ENCODE results near the gene GJB1. TPM values are rescaled to one million over a fixed set of nuclear protein-coding genes. Genes with fewer than 3 reads are reported as not detected.
"Not testable (repeated sequence)": the region's sequence is repeated elsewhere in the genome, so short reads cannot be mapped to it uniquely, and the experiment has no call there.

GJB1 gene
- polyA plus RNA-seq, 1 experiment: not detected

- Histone ChIP-seq H3K4me3 (ENCODE audit: low read depth, low read length) (no peak overlapping the region), H3K36me3 (ENCODE audit: control insufficient read depth, insufficient read depth, low read length) (no peaks in the 10 kb centered on the region), H3K27me3 (ENCODE audit: control insufficient read depth, insufficient read depth, low read length) (no peaks in the 10 kb centered on the region)
- DNase-seq (ENCODE audit: low read depth): no peak
- ChIA-PET CTCF (interaction anchor here (0.6 to 4.0 kb wide), 8 partner anchors 34 to 410 kb away, joined by 3 to 26 read pairs (median 4); partner anchors contain the start of gene NLGN3), POLR2A (no interaction called here)
- TF ChIP-seq, protein P1, sequence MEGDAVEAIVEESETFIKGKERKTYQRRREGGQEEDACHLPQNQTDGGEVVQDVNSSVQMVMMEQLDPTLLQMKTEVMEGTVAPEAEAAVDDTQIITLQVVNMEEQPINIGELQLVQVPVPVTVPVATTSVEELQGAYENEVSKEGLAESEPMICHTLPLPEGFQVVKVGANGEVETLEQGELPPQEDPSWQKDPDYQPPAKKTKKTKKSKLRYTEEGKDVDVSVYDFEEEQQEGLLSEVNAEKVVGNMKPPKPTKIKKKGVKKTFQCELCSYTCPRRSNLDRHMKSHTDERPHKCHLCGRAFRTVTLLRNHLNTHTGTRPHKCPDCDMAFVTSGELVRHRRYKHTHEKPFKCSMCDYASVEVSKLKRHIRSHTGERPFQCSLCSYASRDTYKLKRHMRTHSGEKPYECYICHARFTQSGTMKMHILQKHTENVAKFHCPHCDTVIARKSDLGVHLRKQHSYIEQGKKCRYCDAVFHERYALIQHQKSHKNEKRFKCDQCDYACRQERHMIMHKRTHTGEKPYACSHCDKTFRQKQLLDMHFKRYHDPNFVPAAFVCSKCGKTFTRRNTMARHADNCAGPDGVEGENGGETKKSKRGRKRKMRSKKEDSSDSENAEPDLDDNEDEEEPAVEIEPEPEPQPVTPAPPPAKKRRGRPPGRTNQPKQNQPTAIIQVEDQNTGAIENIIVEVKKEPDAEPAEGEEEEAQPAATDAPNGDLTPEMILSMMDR (IDR thresholded peaks at IDR 0.05; ENCODE audit: insufficient read depth, low read depth, low read length): peak; percentile 58
Observed at GRCh38 chrX:71178908-71179307, 44.1 kb upstream of the GJB1 start.

DNA sequence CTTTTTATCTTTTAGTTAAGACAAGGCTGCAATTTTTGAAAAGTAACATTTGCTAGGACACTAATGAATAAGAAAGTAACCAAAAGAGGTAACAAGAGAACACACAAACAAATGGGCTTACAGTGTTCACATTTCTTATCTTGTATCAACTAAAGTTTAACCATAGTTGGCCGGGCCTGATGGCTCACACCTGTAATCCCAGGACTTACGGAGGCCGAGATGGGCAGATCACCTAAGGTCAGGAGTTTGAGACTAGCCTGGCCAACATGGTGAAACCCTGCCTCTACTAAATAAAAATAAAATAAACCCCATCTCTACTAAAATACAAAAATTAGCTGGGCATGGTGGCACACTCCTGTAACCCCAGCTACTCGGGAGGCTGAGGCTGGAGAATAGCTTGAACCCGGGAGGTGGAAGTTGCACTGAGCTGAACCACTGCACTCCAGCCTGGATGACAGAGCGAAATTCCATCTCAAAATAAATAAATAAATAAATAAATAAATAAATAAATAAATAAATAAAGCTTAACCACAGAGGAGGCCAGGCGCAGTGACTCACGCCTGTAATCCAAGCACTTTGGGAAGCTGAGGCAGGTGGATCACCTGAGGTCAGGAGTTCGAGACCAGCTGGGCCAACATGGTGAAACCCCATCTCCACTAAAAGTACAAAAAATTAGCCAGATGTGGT is 42.3 kb upstream of the GJB1 start:
- CTCF ChIA-PET: interaction anchor here (0.6 to 4.0 kb wide), 2 partner anchors 137 to 210 kb away, joined by 3 to 26 read pairs; no protein-coding TSS in a partner anchor
- H3K4me3 ChIP-seq (ENCODE audit: low read depth, low read length); H3K36me3 ChIP-seq (ENCODE audit: control insufficient read depth, insufficient read depth, low read length); H3K27me3 ChIP-seq (ENCODE audit: control insufficient read depth, insufficient read depth, low read length); DNase-seq (ENCODE audit: low read depth); POLR2A ChIA-PET: not testable (repeated sequence)

DNA sequence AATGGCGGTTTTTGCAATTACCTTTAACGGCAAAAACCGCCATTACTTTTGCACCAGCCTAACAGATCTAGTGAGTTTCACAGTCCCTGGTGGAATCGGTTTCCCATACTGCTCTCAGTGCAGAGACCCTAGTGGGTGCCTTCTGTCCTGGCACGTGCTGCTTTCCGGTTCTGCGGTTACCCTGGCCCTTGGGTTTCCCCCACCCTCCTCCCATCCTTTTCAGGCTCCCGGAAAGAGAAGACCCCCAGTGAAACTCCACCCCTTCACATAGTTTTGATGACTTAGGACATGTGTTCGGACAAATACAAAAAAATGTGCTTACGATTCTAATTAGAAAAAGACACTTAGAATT is 41.5 kb upstream of the GJB1 start:
- no peak for DNase-seq (ENCODE audit: low read depth)
- ChIA-PET POLR2A (no interaction called here), CTCF (no interaction called here)

DNA sequence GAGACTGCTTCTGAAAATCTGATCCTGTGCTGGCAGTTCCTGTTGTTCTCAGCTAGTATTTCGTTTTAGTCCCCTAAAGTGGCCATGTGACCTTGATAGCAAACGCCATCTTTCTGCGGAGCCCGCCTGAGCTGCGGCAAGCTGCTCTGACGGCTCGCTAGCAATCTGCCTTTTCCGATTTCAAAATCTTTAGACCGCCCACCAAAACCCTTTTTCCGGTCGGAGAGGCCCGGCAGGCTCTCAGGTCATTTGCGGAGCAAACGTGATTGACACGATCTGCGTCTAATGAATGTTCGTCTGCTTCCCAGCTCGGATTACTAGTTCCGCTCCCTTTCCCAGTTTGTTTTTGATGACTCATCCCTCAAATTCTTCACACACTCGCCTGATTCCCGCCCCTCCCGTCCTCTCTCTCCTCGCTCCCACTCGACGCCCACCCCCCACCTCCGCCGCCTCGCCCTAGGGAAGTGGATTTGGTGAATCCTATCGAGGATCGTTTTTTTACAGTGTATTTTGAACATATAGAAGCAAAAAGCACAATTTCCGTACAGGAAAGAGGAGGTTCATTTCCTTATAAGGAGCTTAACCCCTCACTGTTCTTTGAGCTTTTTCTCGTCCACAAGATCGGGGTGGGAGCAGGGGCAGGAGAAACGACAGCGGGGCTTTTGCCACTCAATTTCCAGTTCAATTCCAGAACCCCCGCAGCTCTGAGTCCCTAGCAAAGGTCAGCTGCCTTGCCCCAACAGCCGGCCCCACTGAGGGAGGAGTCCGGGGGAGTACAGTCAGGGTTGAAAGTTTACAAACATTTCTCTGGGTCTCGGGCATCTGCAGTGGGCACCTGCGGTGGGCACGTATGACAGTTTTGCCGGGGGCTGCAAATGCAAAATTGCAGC is 40.9 kb upstream of the GJB1 start:
- Histone ChIP-seq H3K36me3 (ENCODE audit: control insufficient read depth, insufficient read depth, low read length) (no peaks in the 10 kb centered on the region), H3K27me3 (ENCODE audit: control insufficient read depth, insufficient read depth, low read length) (no peaks in the 10 kb centered on the region), H3K4me3 (ENCODE audit: low read depth, low read length) (peak overlapping the region; percentile 43)
- POLR2A ChIA-PET: interaction anchor here (1.2 kb wide), 1 partner anchor 184 kb away, joined by 3 read pairs; the partner anchor contains the start of gene TAF1
- CTCF ChIA-PET: interaction anchor here (0.8 to 1.6 kb wide), 2 partner anchors 10 to 167 kb away, joined by 4 read pairs; no protein-coding TSS in a partner anchor
- TF ChIP-seq, protein P1 (IDR thresholded peaks at IDR 0.05; ENCODE audit: insufficient read depth, low read depth, low read length): no peak
- peak; percentile 89 for DNase-seq (ENCODE audit: low read depth)

More for the DNA sequence above, 41.5 kb upstream of the GJB1 start:
- Histone ChIP-seq H3K27me3 (ENCODE audit: control insufficient read depth, insufficient read depth, low read length) (no peaks in the 10 kb centered on the region), H3K4me3 (ENCODE audit: low read depth, low read length) (peak overlapping the region; percentile 43), H3K36me3 (ENCODE audit: control insufficient read depth, insufficient read depth, low read length) (no peaks in the 10 kb centered on the region)
- TF ChIP-seq, protein P1 (IDR thresholded peaks at IDR 0.05; ENCODE audit: insufficient read depth, low read depth, low read length): no peak

GRCh38 chrX:71182871-71183270 is 40.2 kb upstream of the GJB1 start:
- Histone ChIP-seq H3K36me3 (ENCODE audit: control insufficient read depth, insufficient read depth, low read length) (no peaks in the 10 kb centered on the region), H3K4me3 (ENCODE audit: low read depth, low read length) (no peak overlapping the region), H3K27me3 (ENCODE audit: control insufficient read depth, insufficient read depth, low read length) (no peaks in the 10 kb centered on the region)
- ChIA-PET CTCF (interaction anchor here (0.8 to 1.6 kb wide), 2 partner anchors 9 to 166 kb away, joined by 4 read pairs; no protein-coding TSS in a partner anchor), POLR2A (interaction anchor here (1.2 kb wide), 1 partner anchor 183 kb away, joined by 3 read pairs; the partner anchor contains the start of gene TAF1)
- no peak for DNase-seq (ENCODE audit: low read depth)
- TF ChIP-seq, protein P1 (IDR thresholded peaks at IDR 0.05; ENCODE audit: insufficient read depth, low read depth, low read length): no peak

Measured in BJ (cell line).